ENCODE data around the gene TRABD2B.

GRCh38 chr1:47763591-47764171, 233.5 kb downstream of the TRABD2B start:
- no peak for TF ChIP-seq SIN3A (IDR thresholded peaks at IDR 0.05; ENCODE audit: low read depth)
- TF ChIP-seq CTCF (IDR thresholded peaks at IDR 0.05 in 2 of 3, conservative IDR thresholded peaks at IDR 0.05 in 1 of 3; ENCODE audit: borderline replicate concordance in 1 of 3, insufficient read depth in 1 of 3, low read depth in 2 of 3, low read length in 2 of 3) = no peak
- TF ChIP-seq ATF3 (IDR thresholded peaks at IDR 0.05) = no peak
- no peak for TF ChIP-seq EZH2 (IDR thresholded peaks at IDR 0.05)
- TF ChIP-seq ZNF274 (IDR thresholded peaks at IDR 0.05; ENCODE audit: low read depth, low read length) = no peak
- TF ChIP-seq MAX (IDR thresholded peaks at IDR 0.05) = no peak
- no peak for TF ChIP-seq JUND (IDR thresholded peaks at IDR 0.05)
- TF ChIP-seq CEBPB (IDR thresholded peaks at IDR 0.05; ENCODE audit: low read depth) = no peak
- no peak for TF ChIP-seq ELF1 (IDR thresholded peaks at IDR 0.05; ENCODE audit: borderline replicate concordance, low read depth)
- TF ChIP-seq POLR2AphosphoS5 (IDR thresholded peaks at IDR 0.05; ENCODE audit: low read depth, low read length) = no peak
- TF ChIP-seq REST (IDR thresholded peaks at IDR 0.05; ENCODE audit: low read depth) = no peak
- no peak for TF ChIP-seq YY1 (IDR thresholded peaks at IDR 0.05; ENCODE audit: extremely low read depth, insufficient replicate concordance, low read depth, low read length)
- no peak for TF ChIP-seq RAD21 (IDR thresholded peaks at IDR 0.05; ENCODE audit: low read depth)
- TF ChIP-seq TCF7L2 (IDR thresholded peaks at IDR 0.05; ENCODE audit: borderline replicate concordance, extremely low read depth, insufficient read depth, insufficient read length) = no peak

Measured in HCT116 (cell line).